A549 treated with dexamethasone at 1 μM for 4 hours (cell line): ENCODE measurements around the gene MED8. TPM values are rescaled to one million over a fixed set of nuclear protein-coding genes. Genes with fewer than 3 reads are reported as not detected.

Experiments used
- total RNA-seq: library from RNA; stranded (reverse); fragments of 200-300 nt; extraction: Qiagen RNA extraction; gene quantifications from 5 replicates; pipeline ENCODE4 v1.2.3, GENCODE V29; 2022

MED8 gene
- total RNA-seq: 31.6 to 34.1 TPM (median 32.3 TPM) in 5 replicates

GRCh38 chr1:43389326-43390313 is at the start of gene MED8, which contains the start of gene SZT2:
TSS of gene MED8 (minus strand) at chr1:43389800. CDS start at chr1:43389764, 36 bp downstream.
TSS of gene SZT2 (plus strand) at chr1:43389899. CDS start at chr1:43389969, 70 bp downstream.

GRCh38 chr1:43367904-43368645 is 21.5 kb downstream of the MED8 start, which contains the start of gene ELOVL1:
TSS of gene ELOVL1 (minus strand) at chr1:43368011. CDS start at chr1:43365609, 2,402 bp downstream.

GRCh38 chr1:43358746-43359693 is 30.6 kb downstream of the MED8 start, which contains the start of gene CDC20:
TSS of gene CDC20 (plus strand) at chr1:43358981. CDS start at chr1:43359216, 235 bp downstream.

GRCh38 chr1:43337588-43337987 is 52.0 kb downstream of the MED8 start, which contains the start of gene MPL:
TSS of gene MPL (plus strand) at chr1:43337818. CDS start at chr1:43337849, 31 bp downstream.

Other genes with a start within 250 kb of the MED8 start
- 171 to 197 TPM (median 182 TPM) in 5 replicates for gene EBNA1BP2, start 217.5 kb downstream of the MED8 start, total RNA-seq
- 0.25 to 0.46 TPM (median 0.35 TPM) in 5 replicates for gene CFAP57, start 217.5 kb downstream of the MED8 start, total RNA-seq
- gene TMEM125, start 119.8 kb downstream of the MED8 start, total RNA-seq: 0.14 TPM in 1 of 5 replicates, not detected in the others
- gene C1orf210, start 104.2 kb downstream of the MED8 start, total RNA-seq: not detected in 5 replicates
- gene TIE1, start 88.8 kb downstream of the MED8 start, total RNA-seq: 0.02 to 0.25 TPM (median 0.13 TPM) in 4 of 5 replicates, not detected in the other
- gene MPL, start 52.0 kb downstream of the MED8 start, total RNA-seq: 0.15 to 0.25 TPM (median 0.16 TPM) in 3 of 5 replicates, not detected in the others
- 174 to 209 TPM (median 197 TPM) in 5 replicates for gene CDC20, start 30.8 kb downstream of the MED8 start, total RNA-seq
- gene ELOVL1, start 21.8 kb downstream of the MED8 start, total RNA-seq: 133 to 155 TPM (median 136 TPM) in 5 replicates
- gene SZT2, start 99 bp upstream of the MED8 start, total RNA-seq: 3.6 to 8.7 TPM (median 7.0 TPM) in 5 replicates
- 12.7 to 14.9 TPM (median 14.3 TPM) in 5 replicates for gene HYI, start 64.1 kb upstream of the MED8 start, total RNA-seq
- 70.7 to 107 TPM (median 104 TPM) in 5 replicates for gene PTPRF, start 141.1 kb upstream of the MED8 start, total RNA-seq